ENCODE results near the gene CPAMD8. TPM values are rescaled to one million over a fixed set of nuclear protein-coding genes. Genes with fewer than 3 reads are reported as not detected.
A peak's percentile ranks its signal among the peaks of the same experiment; 100 is the strongest.
"Not testable (repeated sequence)": the region's sequence is repeated elsewhere in the genome, so short reads cannot be mapped to it uniquely, and the experiment has no call there.

The CPAMD8 gene
- total RNA-seq, 1 donor = 0.81 TPM

GRCh38 chr19:16878181-16878965, 148.2 kb downstream of the CPAMD8 start:
- DNase-seq (ENCODE audit: low read depth in 2 of 3, low spot score in 2 of 3) = no peak

GRCh38 chr19:16877581-16877980, 149.0 kb downstream of the CPAMD8 start:
- DNase-seq (ENCODE audit: low read depth in 2 of 3, low spot score in 2 of 3) = no peak

DNA sequence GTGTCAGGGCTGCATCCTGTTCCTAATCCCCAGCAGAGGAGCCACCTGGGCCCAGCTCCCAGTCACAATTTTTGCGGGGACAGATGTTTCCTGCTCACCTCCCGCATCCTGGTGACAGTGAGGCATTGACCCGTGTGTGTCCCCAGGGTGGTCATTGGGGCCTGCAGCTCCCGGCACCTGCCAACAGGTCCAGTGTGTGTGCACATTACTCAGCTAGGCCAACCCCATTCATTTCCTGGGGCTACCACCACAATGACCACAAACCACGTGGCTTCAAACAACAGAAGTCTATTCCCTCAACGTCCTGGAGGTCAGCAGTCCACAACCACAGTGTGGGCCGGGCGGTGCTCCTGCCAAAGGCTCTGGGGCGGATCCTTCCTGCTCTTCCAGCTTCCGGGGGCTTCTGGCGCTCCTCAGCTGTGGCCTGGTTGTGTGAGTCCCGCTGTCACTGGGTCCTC, 149.7 kb downstream of the CPAMD8 start:
- DNase-seq (ENCODE audit: low read depth in 2 of 3, low spot score in 2 of 3) = peak in 2 of 3 donors; percentile 24 to 33

- DNase-seq (ENCODE audit: low read depth in 2 of 3, low spot score in 2 of 3) = no peak
Observed at GRCh38 chr19:16875584-16876555, 150.7 kb downstream of the CPAMD8 start.

- DNase-seq (ENCODE audit: low read depth in 2 of 3, low spot score in 2 of 3) = not testable (repeated sequence)
Observed at GRCh38 chr19:16874978-16875299, 151.7 kb downstream of the CPAMD8 start.

GRCh38 chr19:16874250-16874977, 152.2 kb downstream of the CPAMD8 start:
- no peak for DNase-seq (ENCODE audit: low read depth in 2 of 3, low spot score in 2 of 3)

DNA sequence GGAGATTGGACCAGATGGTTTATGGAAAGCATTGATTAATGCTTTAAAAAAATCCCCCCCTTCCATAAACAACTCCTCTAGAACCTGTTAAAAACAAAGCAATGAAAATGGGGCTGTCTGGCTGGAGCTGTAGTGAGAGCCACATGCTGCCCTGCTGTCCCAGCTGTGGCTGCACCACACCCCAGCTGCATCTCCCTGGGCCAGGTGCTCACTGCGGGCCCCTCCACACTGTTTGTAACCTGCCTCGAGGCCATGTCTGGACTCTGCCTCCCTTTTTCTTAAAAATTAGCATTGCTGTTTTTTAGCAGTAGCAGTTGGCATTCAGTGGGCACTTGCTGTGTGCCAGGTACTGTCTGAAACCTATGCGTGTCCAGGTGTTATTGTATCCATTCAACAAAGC, 153.0 kb downstream of the CPAMD8 start:
- no peak for DNase-seq (ENCODE audit: low read depth in 2 of 3, low spot score in 2 of 3)

DNA sequence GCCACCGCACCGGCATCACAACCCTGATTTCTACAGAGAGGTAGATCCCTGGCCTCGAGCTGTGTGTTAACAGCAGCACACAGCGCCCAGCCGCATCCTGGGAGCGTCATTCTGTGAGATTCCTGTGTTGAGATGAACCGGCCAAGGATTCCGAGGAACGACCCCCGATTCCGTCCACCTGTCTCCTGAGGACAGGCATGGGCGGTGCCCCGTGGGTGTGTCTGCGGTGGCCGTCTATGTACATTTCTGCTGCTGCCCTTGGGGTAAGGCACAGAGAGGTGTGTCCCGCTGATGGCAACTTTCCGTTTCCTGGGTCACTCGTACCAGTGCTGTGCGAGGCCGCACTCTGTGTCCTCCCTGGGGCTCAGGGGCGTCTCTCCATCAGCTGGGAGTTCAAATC, 153.9 kb downstream of the CPAMD8 start:
- no peak for DNase-seq (ENCODE audit: low read depth in 2 of 3, low spot score in 2 of 3)

DNA sequence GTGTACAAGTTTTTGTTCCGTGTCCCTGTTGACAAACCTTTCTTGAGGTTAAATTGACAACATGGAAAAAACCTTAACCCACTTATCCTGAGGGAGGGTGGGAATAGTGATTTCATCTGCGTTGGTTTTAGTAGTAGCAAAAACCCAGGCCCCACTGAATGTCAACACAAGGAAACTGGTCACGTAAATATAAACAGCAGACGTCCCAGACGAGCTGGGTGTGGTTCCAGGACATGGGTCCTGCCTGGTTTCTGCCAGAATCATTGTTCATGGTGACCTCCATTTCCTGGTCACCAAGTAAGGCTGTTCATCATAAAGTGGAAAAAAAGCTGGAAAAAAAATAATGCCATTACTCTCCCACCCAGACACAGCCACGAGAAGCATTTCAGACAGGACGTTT, 154.7 kb downstream of the CPAMD8 start:
- no peak for DNase-seq (ENCODE audit: low read depth in 2 of 3, low spot score in 2 of 3)

- no peak for DNase-seq (ENCODE audit: low read depth in 2 of 3, low spot score in 2 of 3)
Observed at GRCh38 chr19:16869331-16869972, 157.2 kb downstream of the CPAMD8 start.

GRCh38 chr19:16868423-16869130, 158.0 kb downstream of the CPAMD8 start:
- no peak for DNase-seq (ENCODE audit: low read depth in 2 of 3, low spot score in 2 of 3)

GRCh38 chr19:16867211-16867610, 159.4 kb downstream of the CPAMD8 start:
- no peak for DNase-seq (ENCODE audit: low read depth in 2 of 3, low spot score in 2 of 3)

GRCh38 chr19:16862826-16863415, 163.7 kb downstream of the CPAMD8 start:
- peak in 1 of 3 donors; percentile 51 for DNase-seq (ENCODE audit: low read depth in 2 of 3, low spot score in 2 of 3)

DNA sequence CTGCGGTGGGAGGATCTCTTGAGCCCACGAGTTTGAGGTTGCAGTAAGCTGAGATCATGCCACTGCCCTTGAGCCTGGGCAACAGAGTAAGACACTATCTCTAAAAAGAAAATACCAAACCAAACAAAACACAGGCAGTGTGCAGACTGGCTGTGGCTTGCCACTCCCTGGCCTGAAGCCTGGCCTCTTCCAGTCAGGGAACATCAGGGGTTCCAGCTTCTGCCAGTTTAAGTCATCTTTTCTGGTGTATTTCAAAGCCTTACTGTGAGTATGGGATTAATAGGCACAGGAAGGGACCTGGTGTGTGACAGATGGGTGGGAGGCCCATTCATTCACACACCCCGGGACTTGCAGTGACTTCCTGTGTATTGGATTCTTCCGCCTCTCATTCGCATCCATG, 164.8 kb downstream of the CPAMD8 start:
- DNase-seq (ENCODE audit: low read depth in 2 of 3, low spot score in 2 of 3) = no peak

DNA sequence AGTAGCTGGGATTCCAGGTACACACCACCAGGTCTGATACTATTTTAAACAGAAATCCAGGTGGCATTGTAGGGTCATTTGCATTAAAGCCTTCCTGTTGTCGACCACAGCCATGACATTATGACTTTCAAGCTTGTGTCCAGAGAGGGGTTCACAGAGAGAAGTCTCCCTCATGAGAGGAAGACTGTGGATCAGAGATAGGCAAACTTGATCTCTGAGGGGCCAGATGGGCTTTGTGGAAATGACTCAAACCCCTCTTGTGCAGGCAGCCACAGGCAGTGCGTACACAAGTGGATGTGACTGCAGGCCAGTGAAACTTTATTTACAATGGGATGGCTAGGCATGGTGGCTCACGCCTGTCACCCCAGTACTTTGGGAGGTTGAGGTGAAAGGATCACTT, 165.6 kb downstream of the CPAMD8 start:
- DNase-seq (ENCODE audit: low read depth in 2 of 3, low spot score in 2 of 3) = peak in 1 of 3 donors; percentile 18

GRCh38 chr19:16860118-16860517, 166.5 kb downstream of the CPAMD8 start:
- DNase-seq (ENCODE audit: low read depth in 2 of 3, low spot score in 2 of 3) = no peak

DNA sequence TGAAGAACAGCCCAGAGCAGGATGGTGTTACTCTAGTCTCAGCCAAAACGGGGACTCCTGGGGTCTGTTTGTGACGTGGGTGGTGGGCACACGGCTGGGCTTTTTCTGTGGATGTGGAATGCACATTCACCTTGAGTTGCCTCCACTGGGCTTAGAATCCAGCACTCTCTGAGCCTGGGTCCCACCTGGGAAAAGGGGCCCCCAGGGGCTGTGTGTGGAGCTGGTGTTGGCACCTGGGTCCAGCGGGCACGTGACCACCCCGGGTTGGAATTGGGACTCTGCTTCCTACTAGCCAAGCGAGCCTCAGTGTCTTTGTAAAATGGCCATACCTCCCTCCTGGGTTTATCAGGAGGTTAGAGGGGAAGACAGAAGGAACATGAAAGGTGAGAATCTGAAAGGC, 167.0 kb downstream of the CPAMD8 start:
- DNase-seq (ENCODE audit: low read depth in 2 of 3, low spot score in 2 of 3) = no peak

GRCh38 chr19:16856091-16856490, 170.5 kb downstream of the CPAMD8 start:
- DNase-seq (ENCODE audit: low read depth in 2 of 3, low spot score in 2 of 3) = no peak

DNA sequence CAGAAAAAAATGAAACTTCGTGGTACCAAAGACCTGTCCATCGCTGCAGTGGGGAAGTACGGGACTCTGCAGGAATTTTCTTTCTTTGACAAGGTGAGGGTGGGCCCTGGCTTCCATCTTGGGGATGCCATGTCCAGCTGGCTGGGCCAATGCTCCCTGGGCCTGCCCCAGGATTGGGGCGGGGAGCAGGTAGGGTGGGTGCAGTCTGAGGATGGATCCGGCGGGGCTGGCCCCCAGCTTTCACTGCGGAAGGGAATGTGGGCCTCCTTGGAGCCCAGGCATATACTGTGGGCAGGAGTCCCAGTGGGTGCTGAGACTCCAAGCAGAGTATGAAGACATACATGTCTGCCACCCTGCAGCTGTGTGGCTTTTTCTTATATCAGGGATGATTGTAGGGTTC, 173.5 kb downstream of the CPAMD8 start:
- DNase-seq (ENCODE audit: low read depth in 2 of 3, low spot score in 2 of 3) = no peak
